Mesothelial cell of epicardium (in vitro differentiated cells): ENCODE measurements around the gene FRMD4A. TPM values are rescaled to one million over a fixed set of nuclear protein-coding genes. Genes with fewer than 3 reads are reported as not detected.

Experiments used
- DNase-seq, 2 experiments: peaks; one replicate each; pipeline ENCODE4 v3.0.0; 2021; ENCODE audit warnings: low spot score in 2 of 2; ENCODE audit not compliant: unreplicated experiment in 2 of 2
- H3K27ac Mint-ChIP-seq: 2 replicates; pipeline ENCODE4 v1.8.0; 2021; ENCODE audit warnings: mixed read lengths
- H3K27me3 Mint-ChIP-seq: 2 replicates; pipeline ENCODE4 v1.8.0; 2021; ENCODE audit warnings: low read depth, mixed read lengths
- H3K36me3 Mint-ChIP-seq: 2 replicates; pipeline ENCODE4 v1.8.0; 2021; ENCODE audit warnings: mixed read lengths
- H3K4me1 Mint-ChIP-seq: 2 replicates; pipeline ENCODE4 v1.8.0; 2021; ENCODE audit warnings: mixed read lengths
- H3K4me3 Mint-ChIP-seq: 2 replicates; pipeline ENCODE4 v1.8.0; 2021; ENCODE audit warnings: mild to moderate bottlenecking, moderate library complexity, mixed read lengths
- H3K9me3 Mint-ChIP-seq: 2 replicates; pipeline ENCODE4 v1.8.0; 2021; ENCODE audit warnings: mixed read lengths
- CTCF ChIP-seq: fragments of 200-600 bp; sonication (generic); IDR thresholded peaks from one replicate; pipeline ENCODE4 v1.5.0; 2021; ENCODE audit warnings: antibody characterized with exemption; ENCODE audit not compliant: unreplicated experiment
- total RNA-seq: library from RNA; stranded (reverse); gene quantifications from 3 replicates; pipeline ENCODE4 v1.2.1, GENCODE V29; 2021

The FRMD4A gene
- total RNA-seq, 1 donor from 2014 or later = 45.0 TPM

- Mint-ChIP-seq H3K9me3 (peaks cover 7% of the 10 kb centered on the region), H3K4me1 (peaks cover 5% of the 10 kb centered on the region), H3K27me3 (no peaks in the 10 kb centered on the region), H3K36me3 (peaks cover 15% of the 10 kb centered on the region), H3K4me3 (no peak overlapping the region), H3K27ac (no peak overlapping the region)
- no peak for DNase-seq
- no peak for TF ChIP-seq CTCF
Measured at GRCh38 chr10:13721486-13721885, 609.2 kb downstream of the FRMD4A start.

GRCh38 chr10:13720699-13721098, 610.0 kb downstream of the FRMD4A start:
- Mint-ChIP-seq H3K4me1 (peaks cover 5% of the 10 kb centered on the region), H3K27ac (no peak overlapping the region), H3K4me3 (no peak overlapping the region), H3K36me3 (peaks cover 12% of the 10 kb centered on the region), H3K9me3 (peaks cover 7% of the 10 kb centered on the region), H3K27me3 (no peaks in the 10 kb centered on the region)
- no peak for TF ChIP-seq CTCF
- no peak for DNase-seq

- no peaks in the 10 kb centered on the region for H3K27me3 Mint-ChIP-seq
- no peak overlapping the region for H3K27ac Mint-ChIP-seq
- H3K36me3 Mint-ChIP-seq = peaks cover 12% of the 10 kb centered on the region
- no peak for TF ChIP-seq CTCF
- H3K4me3 Mint-ChIP-seq = no peak overlapping the region
- no peak for DNase-seq
- peaks cover 7% of the 10 kb centered on the region for H3K9me3 Mint-ChIP-seq
- peaks cover 8% of the 10 kb centered on the region for H3K4me1 Mint-ChIP-seq
Measured at GRCh38 chr10:13719425-13719824, 611.3 kb downstream of the FRMD4A start.

GRCh38 chr10:13718820-13719219, 611.9 kb downstream of the FRMD4A start:
- Mint-ChIP-seq H3K4me1 (peaks cover 8% of the 10 kb centered on the region), H3K27ac (no peak overlapping the region), H3K27me3 (no peaks in the 10 kb centered on the region)

GRCh38 chr10:13717936-13718772, 612.6 kb downstream of the FRMD4A start:
- TF ChIP-seq CTCF = no peak
- no peak overlapping the region for H3K4me3 Mint-ChIP-seq
- no peak for DNase-seq
- H3K9me3 Mint-ChIP-seq = peaks cover 7% of the 10 kb centered on the region
- peaks cover 7% of the 10 kb centered on the region for H3K36me3 Mint-ChIP-seq
- H3K27ac Mint-ChIP-seq = peak overlapping the region; percentile 78
- no peaks in the 10 kb centered on the region for H3K27me3 Mint-ChIP-seq
- peaks cover 10% of the 10 kb centered on the region for H3K4me1 Mint-ChIP-seq

More at GRCh38 chr10:13718820-13719219, 611.9 kb downstream of the FRMD4A start:
- Mint-ChIP-seq H3K9me3 (peaks cover 7% of the 10 kb centered on the region), H3K4me3 (no peak overlapping the region), H3K36me3 (peaks cover 12% of the 10 kb centered on the region)
- TF ChIP-seq CTCF = no peak
- DNase-seq = no peak
